GM23248 (cell line): ENCODE results near the gene ATP13A3.

Experiments
- EZH2 ChIP-seq: fragments of 200-600 bp; sonication (generic); IDR thresholded peaks from 2 replicates; pipeline ENCODE4 v1.6.1; 2018; ENCODE audit warnings: antibody characterized with exemption, mild to moderate bottlenecking; ENCODE audit not compliant: insufficient read depth, poor library complexity, severe bottlenecking
- EZH2phosphoT487 ChIP-seq: fragments of 200-600 bp; sonication (generic); IDR thresholded peaks from 2 replicates; pipeline ENCODE4 v1.6.1; 2018; ENCODE audit warnings: antibody characterized with exemption, moderate library complexity, mild to moderate bottlenecking, low read depth; ENCODE audit not compliant: insufficient read depth

GRCh38 chr3:194401346-194401745, 85.5 kb downstream of the ATP13A3 start:
- TF ChIP-seq EZH2 (no peak), EZH2phosphoT487 (no peak)
